Muscle of arm (tissue), 12 donors: ENCODE data around the gene INPP5E. TPM values are rescaled to one million over a fixed set of nuclear protein-coding genes. Genes with fewer than 3 reads are reported as not detected.
"Not testable (repeated sequence)": the region's sequence is repeated elsewhere in the genome, so short reads cannot be mapped to it uniquely, and the experiment has no call there.

Experiments used
- DNase-seq: peaks from one replicate; pipeline ENCODE4 v3.0.0-alpha.2; 2013
- polyA plus RNA-seq, 12 donors: library from polyadenylated mRNA; unstranded; fragments of 120-200 nt; gene quantifications; one replicate each; pipeline ENCODE4 v1.2.1, GENCODE V29; 2013; ENCODE audit not compliant: insufficient read length in 12 of 12

The INPP5E gene
- polyA plus RNA-seq, 12 donors: 7.0 to 15.1 (median 9.8) TPM; not detected in 1

- no peak for DNase-seq
These were observed 31.7 kb downstream of the INPP5E start for GRCh38 chr9:136407911-136408310.

- not testable (repeated sequence) for DNase-seq
These were observed 32.6 kb downstream of the INPP5E start for GRCh38 chr9:136407061-136407460.

GRCh38 chr9:136405904-136406303, 33.7 kb downstream of the INPP5E start:
- DNase-seq: not testable (repeated sequence)

- DNase-seq: no peak
These were observed 34.2 kb downstream of the INPP5E start for GRCh38 chr9:136405481-136405880.

- no peak for DNase-seq
These were observed 34.9 kb downstream of the INPP5E start for GRCh38 chr9:136404801-136405136.

- DNase-seq: no peak
These were observed 35.5 kb downstream of the INPP5E start for GRCh38 chr9:136403915-136404800.

- no peak for DNase-seq
These were observed 36.1 kb downstream of the INPP5E start for GRCh38 chr9:136403538-136403914.

GRCh38 chr9:136402067-136402466, 37.6 kb downstream of the INPP5E start:
- no peak for DNase-seq

- DNase-seq: no peak
These were observed 38.3 kb downstream of the INPP5E start for GRCh38 chr9:136401173-136401922.

- peak; percentile 86 for DNase-seq
These were observed 39.4 kb downstream of the INPP5E start, which contains the start of gene SNAPC4 for GRCh38 chr9:136400038-136400834. Gene SNAPC4 (minus strand): TSS chr9:136400170. CDS start chr9:136398428, 1,742 bp downstream.

- DNase-seq: no peak
These were observed 40.2 kb downstream of the INPP5E start for GRCh38 chr9:136399176-136400037.

- no peak for DNase-seq
These were observed 41.4 kb downstream of the INPP5E start for GRCh38 chr9:136398286-136398685.

GRCh38 chr9:136397643-136398042, 42.0 kb downstream of the INPP5E start:
- no peak for DNase-seq

- no peak for DNase-seq
These were observed 43.5 kb downstream of the INPP5E start for GRCh38 chr9:136396219-136396515.

GRCh38 chr9:136395345-136396218, 44.1 kb downstream of the INPP5E start:
- no peak for DNase-seq

GRCh38 chr9:136395020-136395340, 44.7 kb downstream of the INPP5E start:
- DNase-seq: no peak

- DNase-seq: no peak
These were observed 45.2 kb downstream of the INPP5E start for GRCh38 chr9:136394312-136395019.

GRCh38 chr9:136393531-136393930, 46.1 kb downstream of the INPP5E start:
- no peak for DNase-seq

GRCh38 chr9:136392538-136393449, 46.9 kb downstream of the INPP5E start:
- no peak for DNase-seq
